ENCODE measurements around the gene GIT1.

DNA sequence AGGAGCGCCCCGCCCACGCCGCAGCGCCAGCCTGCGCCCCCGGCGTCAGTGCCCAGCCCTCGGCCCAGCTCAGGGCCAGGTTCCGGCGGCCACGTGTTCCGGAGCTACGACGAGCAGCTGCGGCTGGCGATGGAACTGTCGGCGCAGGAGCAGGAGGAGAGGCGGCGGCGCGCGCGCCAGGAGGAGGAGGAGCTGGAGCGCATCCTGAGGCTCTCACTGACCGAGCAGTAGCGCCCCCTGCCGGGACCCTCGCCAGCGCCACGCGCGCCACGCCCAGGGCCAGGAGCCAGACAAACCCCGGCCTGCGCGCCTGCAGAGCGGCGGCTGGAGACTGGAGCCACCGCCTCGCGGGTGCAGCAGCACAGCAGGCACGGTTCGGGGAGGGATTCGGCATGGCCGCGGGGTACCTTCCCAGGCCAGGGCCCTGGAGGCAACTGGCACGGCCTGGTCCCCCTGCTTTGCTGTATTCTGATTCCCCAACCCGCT is 23.9 kb upstream of the GIT1 start:
- TF ChIP-seq POLR2A (IDR thresholded peaks at IDR 0.05; ENCODE audit: low read length): no peak
- no peak for TF ChIP-seq GATA1 (IDR thresholded peaks at IDR 0.05; ENCODE audit: low read depth, low read length)
